Suprapubic skin (tissue), 4 donors: Measurements from ENCODE around the gene NETO2. TPM values are rescaled to one million over a fixed set of nuclear protein-coding genes. Genes with fewer than 3 reads are reported as not detected.
"Not testable (repeated sequence)": the region's sequence is repeated elsewhere in the genome, so short reads cannot be mapped to it uniquely, and the experiment has no call there.

Experiments used
- DNase-seq, 2 donors: peaks; one replicate each; pipeline ENCODE4 v3.0.0-alpha.2; 2019; ENCODE audit warnings: low spot score in 2 of 2
- H3K27ac ChIP-seq: fragments of 200-600 bp; sonication (generic); one replicate; pipeline ENCODE4 v1.5.1; 2019
- H3K27me3 ChIP-seq: fragments of 200-600 bp; sonication (generic); one replicate; pipeline ENCODE4 v1.5.1; 2019
- H3K36me3 ChIP-seq: fragments of 200-600 bp; sonication (generic); one replicate; pipeline ENCODE4 v1.5.1; 2019
- H3K4me1 ChIP-seq: fragments of 200-600 bp; sonication (generic); one replicate; pipeline ENCODE4 v1.5.1; 2019
- H3K4me3 ChIP-seq: fragments of 200-600 bp; sonication (generic); one replicate; pipeline ENCODE4 v1.5.1; 2019; ENCODE audit warnings: mild to moderate bottlenecking
- H3K9me3 ChIP-seq: fragments of 200-600 bp; sonication (generic); one replicate; pipeline ENCODE4 v1.5.1; 2019
- EP300 ChIP-seq: sonication (generic); formaldehyde crosslinking; IDR thresholded peaks from one replicate; pipeline ENCODE4 v1.6.1; 2017; ENCODE audit warnings: antibody characterized with exemption
- POLR2A ChIP-seq, 2 donors: fragments of 450-650 bp; IDR thresholded peaks; one replicate each; pipeline ENCODE4 v1.6.1; 2017; ENCODE audit warnings: antibody characterized with exemption in 2 of 2, mild to moderate bottlenecking in 2 of 2, moderate library complexity in 2 of 2
- POLR2AphosphoS5 ChIP-seq, 3 donors: sonication (generic); formaldehyde crosslinking; IDR thresholded peaks; one replicate each; pipeline ENCODE4 v1.6.1; 2017; ENCODE audit warnings: antibody characterized with exemption in 3 of 3
- WGBS: methylation state at CpG from one replicate; pipeline ENCODE4 v1.1.5; 2018; 5-methylcytosine and 5-hydroxymethylcytosine counted together
- total RNA-seq, 4 donors: library from RNA; depleted of rRNA; stranded (reverse); fragments of >200 nt; gene quantifications; one replicate each; pipeline ENCODE4 v1.1.0, GENCODE V29; 2016
- TF ChIP-seq, protein P1 (sequence below), 2 donors: fragments of 200-600 bp in 1 of 2; fragments of 450-650 bp in 1 of 2; sonication (generic) in 1 of 2; IDR thresholded peaks; one replicate each; pipeline ENCODE4 v1.5.1; 2016 to 2019; ENCODE audit warnings: antibody characterized with exemption in 2 of 2, mild to moderate bottlenecking in 1 of 2, moderate library complexity in 1 of 2

The NETO2 gene
- total RNA-seq, 4 donors from 2014 or later = 0.24 to 6.0 (median 2.9) TPM

DNA sequence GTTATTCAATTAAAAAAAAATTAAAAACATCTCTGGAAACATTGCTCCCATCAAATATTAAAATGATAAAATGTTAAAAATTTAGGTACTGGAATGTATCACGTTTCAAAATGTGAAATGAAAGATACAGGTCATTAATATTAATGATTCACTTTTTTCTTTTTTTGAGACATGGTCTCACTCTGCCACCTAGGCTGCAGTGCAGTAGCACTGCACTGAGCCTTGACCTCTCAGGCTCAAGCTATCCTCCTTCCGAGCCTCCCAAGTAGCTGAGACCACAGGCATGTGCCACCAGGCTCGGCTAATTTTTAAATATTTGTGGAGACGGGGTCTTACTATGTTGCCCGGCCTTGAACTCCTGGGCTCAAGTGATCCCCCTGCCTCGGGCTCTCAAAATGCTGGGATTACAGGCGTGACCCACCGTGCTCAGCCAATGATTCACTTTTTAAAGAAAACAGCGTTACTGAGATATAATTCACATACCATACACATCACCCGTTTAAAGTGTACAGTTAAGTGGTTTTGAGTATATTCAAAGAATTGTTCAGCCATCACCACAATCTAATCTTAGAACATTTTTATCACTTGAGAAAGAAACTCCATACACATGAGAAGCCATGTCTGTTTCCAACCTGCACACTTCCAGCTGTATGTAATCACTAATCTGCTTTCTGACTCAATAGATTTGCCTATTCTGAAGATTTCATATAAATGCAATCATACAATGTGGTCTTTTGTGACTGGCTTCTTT is 19.1 kb upstream of the NETO2 start:
- Histone ChIP-seq H3K36me3 (peaks cover 10% of the 10 kb centered on the region), H3K4me3 (no peak overlapping the region), H3K4me1 (no peaks in the 10 kb centered on the region), H3K27ac (no peak overlapping the region), H3K27me3 (no peaks in the 10 kb centered on the region), H3K9me3 (no peaks in the 10 kb centered on the region)
- WGBS = 90% methylated on average over 10 of the region's 10 CpGs
- no peak for DNase-seq
- TF ChIP-seq POLR2AphosphoS5 (IDR thresholded peaks at IDR 0.05) (no peak), POLR2A (IDR thresholded peaks at IDR 0.05) (no peak), EP300 (no peak)
- TF ChIP-seq, protein P1, sequence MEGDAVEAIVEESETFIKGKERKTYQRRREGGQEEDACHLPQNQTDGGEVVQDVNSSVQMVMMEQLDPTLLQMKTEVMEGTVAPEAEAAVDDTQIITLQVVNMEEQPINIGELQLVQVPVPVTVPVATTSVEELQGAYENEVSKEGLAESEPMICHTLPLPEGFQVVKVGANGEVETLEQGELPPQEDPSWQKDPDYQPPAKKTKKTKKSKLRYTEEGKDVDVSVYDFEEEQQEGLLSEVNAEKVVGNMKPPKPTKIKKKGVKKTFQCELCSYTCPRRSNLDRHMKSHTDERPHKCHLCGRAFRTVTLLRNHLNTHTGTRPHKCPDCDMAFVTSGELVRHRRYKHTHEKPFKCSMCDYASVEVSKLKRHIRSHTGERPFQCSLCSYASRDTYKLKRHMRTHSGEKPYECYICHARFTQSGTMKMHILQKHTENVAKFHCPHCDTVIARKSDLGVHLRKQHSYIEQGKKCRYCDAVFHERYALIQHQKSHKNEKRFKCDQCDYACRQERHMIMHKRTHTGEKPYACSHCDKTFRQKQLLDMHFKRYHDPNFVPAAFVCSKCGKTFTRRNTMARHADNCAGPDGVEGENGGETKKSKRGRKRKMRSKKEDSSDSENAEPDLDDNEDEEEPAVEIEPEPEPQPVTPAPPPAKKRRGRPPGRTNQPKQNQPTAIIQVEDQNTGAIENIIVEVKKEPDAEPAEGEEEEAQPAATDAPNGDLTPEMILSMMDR (IDR thresholded peaks at IDR 0.05) = no peak

- Histone ChIP-seq H3K4me3 (no peak overlapping the region), H3K9me3 (no peaks in the 10 kb centered on the region), H3K36me3 (peaks cover 24% of the 10 kb centered on the region), H3K27me3 (no peaks in the 10 kb centered on the region), H3K27ac (no peak overlapping the region), H3K4me1 (no peaks in the 10 kb centered on the region)
- no peak for DNase-seq
- TF ChIP-seq EP300 (no peak), POLR2AphosphoS5 (IDR thresholded peaks at IDR 0.05) (no peak), POLR2A (IDR thresholded peaks at IDR 0.05) (no peak)
- TF ChIP-seq, protein P1 (IDR thresholded peaks at IDR 0.05) = no peak
- 90% methylated on average over 4 of the region's 4 CpGs for WGBS
Measured at GRCh38 chr16:47161464-47161863, 17.7 kb upstream of the NETO2 start.

DNA sequence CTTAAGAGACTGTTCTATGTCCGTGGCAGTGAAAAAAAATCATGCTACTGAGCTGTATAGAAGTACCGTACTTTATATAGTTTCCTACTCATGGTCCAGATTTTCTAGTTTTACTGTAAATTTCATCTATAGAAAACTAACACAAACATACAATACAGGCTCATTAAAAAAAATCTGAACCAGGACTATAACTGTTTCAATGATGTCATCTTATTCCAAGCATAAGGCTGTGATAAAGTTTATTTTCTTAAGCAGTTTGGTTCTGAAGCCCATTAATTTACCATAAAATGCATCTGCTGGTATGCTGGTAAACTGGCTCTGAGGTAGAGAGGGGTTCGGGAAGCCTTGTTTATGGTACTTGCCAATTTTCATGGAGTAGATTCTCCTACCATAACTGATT is 16.7 kb upstream of the NETO2 start:
- WGBS = 92% methylated on average over 3 of the region's 3 CpGs

DNA sequence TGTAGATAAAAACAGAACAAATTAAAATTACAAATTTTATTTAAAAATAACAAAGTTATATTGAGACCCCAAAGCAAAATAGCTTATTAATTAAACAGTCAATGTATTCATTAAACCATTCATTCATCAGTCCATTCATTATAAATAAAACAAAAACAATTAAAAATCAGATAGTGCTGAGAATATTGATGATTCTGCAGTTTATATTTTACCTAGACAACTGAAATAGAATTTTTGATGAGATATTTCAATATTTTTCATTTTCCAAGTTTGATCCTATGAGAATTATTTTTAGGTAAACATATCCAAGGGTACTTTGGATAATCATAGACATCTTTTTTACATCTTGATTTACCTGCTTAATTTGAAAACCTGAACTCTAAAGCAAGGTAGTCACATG is 15.2 kb upstream of the NETO2 start:
- no peak for DNase-seq
- H3K4me3 ChIP-seq = no peak overlapping the region
- H3K36me3 ChIP-seq = peaks cover 30% of the 10 kb centered on the region
- no peaks in the 10 kb centered on the region for H3K9me3 ChIP-seq
- no peaks in the 10 kb centered on the region for H3K27me3 ChIP-seq
- H3K4me1 ChIP-seq = no peaks in the 10 kb centered on the region
- H3K27ac ChIP-seq = no peak overlapping the region
- TF ChIP-seq, protein P1 (IDR thresholded peaks at IDR 0.05) = no peak
- TF ChIP-seq POLR2A (IDR thresholded peaks at IDR 0.05) = no peak
- no peak for TF ChIP-seq POLR2AphosphoS5 (IDR thresholded peaks at IDR 0.05)
- no peak for TF ChIP-seq EP300

More for the DNA sequence above, 16.7 kb upstream of the NETO2 start:
- no peaks in the 10 kb centered on the region for H3K27me3 ChIP-seq
- DNase-seq = no peak
- H3K4me3 ChIP-seq = no peak overlapping the region
- H3K27ac ChIP-seq = no peak overlapping the region
- H3K4me1 ChIP-seq = no peaks in the 10 kb centered on the region
- H3K9me3 ChIP-seq = no peaks in the 10 kb centered on the region
- TF ChIP-seq POLR2A (IDR thresholded peaks at IDR 0.05) (no peak), POLR2AphosphoS5 (IDR thresholded peaks at IDR 0.05) (no peak), EP300 (no peak)
- TF ChIP-seq, protein P1 (IDR thresholded peaks at IDR 0.05) = no peak
- peaks cover 30% of the 10 kb centered on the region for H3K36me3 ChIP-seq

- TF ChIP-seq, protein P1 (IDR thresholded peaks at IDR 0.05) = no peak
- TF ChIP-seq POLR2A (IDR thresholded peaks at IDR 0.05) (no peak), EP300 (no peak), POLR2AphosphoS5 (IDR thresholded peaks at IDR 0.05) (no peak)
- peaks cover 8% of the 10 kb centered on the region for H3K9me3 ChIP-seq
- WGBS = 85% methylated on average over 3 of the region's 3 CpGs
Measured at GRCh38 chr16:47156680-47157215, 13.0 kb upstream of the NETO2 start.

DNA sequence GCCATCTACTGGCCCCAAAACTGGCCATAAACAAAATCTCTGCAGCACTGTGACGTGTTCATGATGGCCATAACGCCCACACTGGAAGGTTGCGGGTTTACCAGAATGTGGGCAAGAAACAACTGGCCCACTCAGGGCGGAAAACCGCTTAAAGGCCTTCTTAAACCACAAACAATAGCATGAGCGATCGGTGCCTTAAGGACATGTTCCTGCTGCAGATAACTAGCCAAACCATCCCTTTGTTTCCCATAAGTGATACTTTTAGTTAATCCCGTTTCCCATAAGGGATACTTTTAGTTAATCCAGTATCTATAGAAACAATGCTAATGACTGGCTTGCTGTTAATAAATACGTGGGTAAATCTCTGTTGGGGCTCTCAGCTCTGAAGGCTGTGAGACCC is 8.8 kb upstream of the NETO2 start:
- H3K9me3 ChIP-seq, H3K4me3 ChIP-seq, DNase-seq, H3K27me3 ChIP-seq, H3K27ac ChIP-seq, H3K4me1 ChIP-seq: not testable (repeated sequence)
- 94% methylated on average over 9 of the region's 9 CpGs for WGBS
- H3K36me3 ChIP-seq = peaks cover 37% of the 10 kb centered on the region

More at GRCh38 chr16:47156680-47157215, 13.0 kb upstream of the NETO2 start:
- no peak overlapping the region for H3K4me3 ChIP-seq
- H3K27me3 ChIP-seq = no peaks in the 10 kb centered on the region
- no peak for DNase-seq
- H3K36me3 ChIP-seq = peaks cover 50% of the 10 kb centered on the region
- H3K4me1 ChIP-seq = no peaks in the 10 kb centered on the region
- no peak overlapping the region for H3K27ac ChIP-seq
